Smooth muscle cell (in vitro differentiated cells): ENCODE measurements around the gene CD300LD. TPM values are rescaled to one million over a fixed set of nuclear protein-coding genes. Genes with fewer than 3 reads are reported as not detected.

ENCODE experiments used
- DNase-seq: peaks from one replicate; lab custom pipeline; 2025; ENCODE audit not compliant: unreplicated experiment; lab: John Stamatoyannopoulos, UW
- H2AFZ ChIP-seq: fragments of 200-600 bp; sonication (generic); 2 replicates; pipeline ENCODE4 v1.6.0; 2016; ENCODE audit warnings: antibody characterized with exemption, low read depth, mild to moderate bottlenecking
- H3F3A ChIP-seq: fragments of 200-600 bp; sonication (generic); 2 replicates; pipeline ENCODE4 v1.6.0; 2017; ENCODE audit warnings: antibody characterized with exemption, low read depth
- H3K27ac ChIP-seq: fragments of 200-600 bp; sonication (generic); 2 replicates; pipeline ENCODE4 v1.5.1; 2016; ENCODE audit warnings: low read depth, mild to moderate bottlenecking
- H3K27me3 ChIP-seq: fragments of 200-600 bp; sonication (generic); 2 replicates; pipeline ENCODE4 v1.6.1; 2016; ENCODE audit warnings: low read depth, mild to moderate bottlenecking
- H3K36me3 ChIP-seq: fragments of 200-600 bp; sonication (generic); 2 replicates; pipeline ENCODE4 v1.5.1; 2016; ENCODE audit warnings: low read depth
- H3K4me1 ChIP-seq: fragments of 200-600 bp; sonication (generic); 2 replicates; pipeline ENCODE4 v1.5.1; 2016; ENCODE audit warnings: low read depth
- H3K4me2 ChIP-seq: fragments of 200-600 bp; sonication (generic); 2 replicates; pipeline ENCODE4 v1.6.0; 2016; ENCODE audit warnings: mild to moderate bottlenecking
- H3K4me3 ChIP-seq: fragments of 200-600 bp; sonication (generic); 2 replicates; pipeline ENCODE4 v1.5.1; 2016; ENCODE audit warnings: mild to moderate bottlenecking
- H3K79me2 ChIP-seq: fragments of 200-600 bp; sonication (generic); 2 replicates; pipeline ENCODE4 v1.6.0; 2016; ENCODE audit warnings: low read depth, mild to moderate bottlenecking
- H3K9ac ChIP-seq: fragments of 200-600 bp; sonication (generic); 2 replicates; pipeline ENCODE4 v1.6.0; 2016; ENCODE audit warnings: low read depth
- H3K9me3 ChIP-seq: fragments of 200-600 bp; sonication (generic); replicated peaks from 2 replicates; pipeline ENCODE4 v1.5.1; 2016; ENCODE audit warnings: low read depth
- H4K20me1 ChIP-seq: fragments of 200-600 bp; sonication (generic); 2 replicates; pipeline ENCODE4 v1.6.0; 2016; ENCODE audit warnings: low read depth
- WGBS: methylation state at CpG from one replicate; pipeline ENCODE4 v1.1.7; 2016; ENCODE audit warnings: low lambda C conversion rate; 5-methylcytosine and 5-hydroxymethylcytosine counted together
- polyA plus RNA-seq: library from polyadenylated mRNA; unstranded; fragments of >200 nt; fragmentation: Nextera tagmentation; extraction: Ambion mirVana; gene quantifications from 2 replicates; pipeline ENCODE4 v1.2.1, GENCODE V29; 2016
- total RNA-seq: library from RNA; depleted of rRNA; stranded (reverse); fragments of >200 nt; gene quantifications from 2 replicates; pipeline ENCODE4 v1.2.3, GENCODE V29; 2014
- TF ChIP-seq, protein P1 (sequence below): fragments of 200-600 bp; sonication (generic); IDR thresholded peaks from 2 replicates; pipeline ENCODE4 v1.5.1; 2017; ENCODE audit warnings: borderline replicate concordance, mild to moderate bottlenecking, antibody characterized with exemption; ENCODE audit not compliant: insufficient read depth, poor library complexity, severe bottlenecking

Gene CD300LD
- total and polyA plus RNA-seq, 2 experiments from 2014 or later = not detected

GRCh38 chr17:74598346-74599022 is 6.4 kb upstream of the CD300LD start:
- Histone ChIP-seq H3K9me3 (no peaks in the 10 kb centered on the region), H3K79me2 (no peaks in the 10 kb centered on the region), H3K4me1 (no peaks in the 10 kb centered on the region), H3K27ac (no peak overlapping the region), H3K27me3 (no peaks in the 10 kb centered on the region), H3K9ac (no peak overlapping the region), H2AFZ (no peak overlapping the region), H3K4me3 (no peak overlapping the region), H3F3A (no peaks in the 10 kb centered on the region), H3K4me2 (no peak overlapping the region), H4K20me1 (no peaks in the 10 kb centered on the region), H3K36me3 (no peaks in the 10 kb centered on the region)
- 87% methylated on average over 4 of the region's 4 CpGs for WGBS
- TF ChIP-seq, protein P1, sequence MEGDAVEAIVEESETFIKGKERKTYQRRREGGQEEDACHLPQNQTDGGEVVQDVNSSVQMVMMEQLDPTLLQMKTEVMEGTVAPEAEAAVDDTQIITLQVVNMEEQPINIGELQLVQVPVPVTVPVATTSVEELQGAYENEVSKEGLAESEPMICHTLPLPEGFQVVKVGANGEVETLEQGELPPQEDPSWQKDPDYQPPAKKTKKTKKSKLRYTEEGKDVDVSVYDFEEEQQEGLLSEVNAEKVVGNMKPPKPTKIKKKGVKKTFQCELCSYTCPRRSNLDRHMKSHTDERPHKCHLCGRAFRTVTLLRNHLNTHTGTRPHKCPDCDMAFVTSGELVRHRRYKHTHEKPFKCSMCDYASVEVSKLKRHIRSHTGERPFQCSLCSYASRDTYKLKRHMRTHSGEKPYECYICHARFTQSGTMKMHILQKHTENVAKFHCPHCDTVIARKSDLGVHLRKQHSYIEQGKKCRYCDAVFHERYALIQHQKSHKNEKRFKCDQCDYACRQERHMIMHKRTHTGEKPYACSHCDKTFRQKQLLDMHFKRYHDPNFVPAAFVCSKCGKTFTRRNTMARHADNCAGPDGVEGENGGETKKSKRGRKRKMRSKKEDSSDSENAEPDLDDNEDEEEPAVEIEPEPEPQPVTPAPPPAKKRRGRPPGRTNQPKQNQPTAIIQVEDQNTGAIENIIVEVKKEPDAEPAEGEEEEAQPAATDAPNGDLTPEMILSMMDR = no peak
- no peak for DNase-seq

DNA sequence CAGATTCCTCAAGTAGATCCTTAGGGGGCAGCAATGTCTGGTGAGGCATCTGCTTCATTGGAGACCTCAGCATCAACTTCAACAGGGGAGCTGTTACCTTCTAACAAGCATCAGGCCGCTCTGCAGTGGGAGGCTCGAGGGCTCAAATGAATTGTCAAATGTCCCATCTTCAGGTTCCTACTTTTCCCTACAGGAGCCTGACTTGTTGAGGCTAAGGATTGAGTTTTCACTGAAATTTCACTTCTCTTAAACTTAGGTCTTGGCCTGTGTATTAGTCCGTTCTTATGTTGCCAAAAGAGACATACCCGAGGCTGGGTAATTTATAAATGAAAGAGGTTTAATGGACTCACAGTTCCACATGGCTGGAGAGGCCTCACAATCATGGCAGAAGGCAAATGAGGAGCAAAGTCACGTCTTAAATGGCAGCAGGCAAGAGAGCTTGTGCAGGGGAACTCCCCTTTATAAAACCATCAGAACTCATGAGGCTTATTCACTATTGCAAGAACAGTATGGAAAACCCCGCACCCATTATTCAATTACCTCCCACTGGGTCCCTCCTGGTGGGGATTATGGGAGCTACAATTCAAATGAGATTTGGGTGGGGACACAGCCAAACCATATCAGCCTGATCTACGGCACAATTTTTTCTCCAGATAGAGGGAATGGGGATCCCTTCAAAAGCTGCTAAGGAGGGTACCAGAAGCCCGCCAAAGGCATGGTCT is 5.1 kb upstream of the CD300LD start:
- H3K79me2 ChIP-seq = no peaks in the 10 kb centered on the region
- H3K4me1 ChIP-seq = no peaks in the 10 kb centered on the region
- no peaks in the 10 kb centered on the region for H3K27me3 ChIP-seq
- H2AFZ ChIP-seq = no peak overlapping the region
- TF ChIP-seq, protein P1 = no peak
- no peak overlapping the region for H3K9ac ChIP-seq
- DNase-seq = no peak
- H3K4me2 ChIP-seq = no peak overlapping the region
- no peaks in the 10 kb centered on the region for H3K36me3 ChIP-seq
- no peak overlapping the region for H3K4me3 ChIP-seq
- H4K20me1 ChIP-seq = no peaks in the 10 kb centered on the region
- WGBS = 95% methylated on average over 8 of the region's 8 CpGs
- no peaks in the 10 kb centered on the region for H3F3A ChIP-seq
- no peaks in the 10 kb centered on the region for H3K9me3 ChIP-seq
- H3K27ac ChIP-seq = no peak overlapping the region

GRCh38 chr17:74595037-74595750 is 3.1 kb upstream of the CD300LD start:
- no peak for DNase-seq
- H3K4me1 ChIP-seq = no peaks in the 10 kb centered on the region
- no peaks in the 10 kb centered on the region for H3K9me3 ChIP-seq
- H3K9ac ChIP-seq = no peak overlapping the region
- H2AFZ ChIP-seq = no peak overlapping the region
- H3K36me3 ChIP-seq = no peaks in the 10 kb centered on the region
- H3K79me2 ChIP-seq = no peaks in the 10 kb centered on the region
- H4K20me1 ChIP-seq = no peaks in the 10 kb centered on the region
- no peak overlapping the region for H3K4me2 ChIP-seq
- WGBS = 82% methylated on average over 6 of the region's 6 CpGs
- TF ChIP-seq, protein P1 = no peak
- no peak overlapping the region for H3K4me3 ChIP-seq
- H3K27me3 ChIP-seq = no peaks in the 10 kb centered on the region
- no peaks in the 10 kb centered on the region for H3F3A ChIP-seq
- no peak overlapping the region for H3K27ac ChIP-seq
